Activated gamma-delta T cell treated with Interleukin-2 at 50 U/mL for 16 hours (primary cell): ENCODE data around the gene TMCC2.
"Not testable (repeated sequence)": the region's sequence is repeated elsewhere in the genome, so short reads cannot be mapped to it uniquely, and the experiment has no call there.

ENCODE experiments used
- DNase-seq: peaks from one replicate; pipeline ENCODE4 v3.0.0-alpha.2; 2020

TMCC2 gene

GRCh38 chr1:205285381-205286101, 57.8 kb downstream of the TMCC2 start:
- peak; percentile 61 for DNase-seq

- DNase-seq, result peak; percentile 70
Measured at GRCh38 chr1:205286335-205286950, 58.7 kb downstream of the TMCC2 start.

GRCh38 chr1:205287076-205287475, 59.3 kb downstream of the TMCC2 start:
- no peak for DNase-seq

GRCh38 chr1:205287767-205288559, 60.2 kb downstream of the TMCC2 start:
- DNase-seq, result peak; percentile 88

- no peak for DNase-seq
Measured at GRCh38 chr1:205291596-205291995, 63.9 kb downstream of the TMCC2 start.

- no peak for DNase-seq
Measured at GRCh38 chr1:205293350-205294074, 65.8 kb downstream of the TMCC2 start.

- no peak for DNase-seq
Measured at GRCh38 chr1:205294175-205294917, 66.6 kb downstream of the TMCC2 start.

GRCh38 chr1:205294934-205295333, 67.2 kb downstream of the TMCC2 start:
- no peak for DNase-seq

- DNase-seq, result no peak
Measured at GRCh38 chr1:205296154-205296553, 68.4 kb downstream of the TMCC2 start.

- not testable (repeated sequence) for DNase-seq
Measured at GRCh38 chr1:205297546-205298177, 69.9 kb downstream of the TMCC2 start.

GRCh38 chr1:205298191-205298994, 70.6 kb downstream of the TMCC2 start:
- DNase-seq, result no peak

GRCh38 chr1:205300149-205300548, 72.4 kb downstream of the TMCC2 start:
- no peak for DNase-seq

GRCh38 chr1:205301205-205301821, 73.6 kb downstream of the TMCC2 start:
- no peak for DNase-seq

- DNase-seq, result no peak
Measured at GRCh38 chr1:205301842-205302588, 74.3 kb downstream of the TMCC2 start.

- DNase-seq, result no peak
Measured at GRCh38 chr1:205303247-205303888, 75.6 kb downstream of the TMCC2 start.

GRCh38 chr1:205304046-205304694, 76.4 kb downstream of the TMCC2 start:
- no peak for DNase-seq

- DNase-seq, result no peak
Measured at GRCh38 chr1:205304695-205305070, 76.9 kb downstream of the TMCC2 start.

- no peak for DNase-seq
Measured at GRCh38 chr1:205306929-205307566, 79.3 kb downstream of the TMCC2 start.
